Pancreas (tissue), 10 donors: ENCODE results near the gene SOS1. TPM values are rescaled to one million over a fixed set of nuclear protein-coding genes. Genes with fewer than 3 reads are reported as not detected.

ENCODE experiments used
- ATAC-seq, 4 donors: fragments of 200-7000 bp; cut with Tn5 transposase; one replicate each; pipeline versions ENCODE4 v1.8.0 to v1.9.1; 2020; ENCODE audit warnings: mild to moderate bottlenecking in 4 of 4, moderate library complexity in 4 of 4
- DNase-seq, 6 donors: peaks; one replicate each; pipeline ENCODE4 v3.0.0-alpha.2; 2020
- FAIRE-seq: peaks from 2 replicates; lab custom pipeline; 2012; peaks lifted over from hg19 to GRCh38; lab: Jason Lieb, UNC
- H3K27ac ChIP-seq, 4 donors: fragments of 200-600 bp; sonication (generic); 1 replicate in 3 of 4; 2 replicates in 1 of 4; pipeline versions ENCODE4 v1.5.0 to v1.8.0; 2020
- H3K27me3 ChIP-seq, 4 donors: fragments of 200-600 bp; one replicate each; pipeline ENCODE4 v1.8.0; 2021
- H3K36me3 ChIP-seq, 3 donors: fragments of 200-600 bp; sonication (generic) in 1 of 3; one replicate each; pipeline versions ENCODE4 v1.5.0 to v1.8.0; 2020 to 2021
- H3K4me1 ChIP-seq, 3 donors: fragments of 200-600 bp; one replicate each; pipeline ENCODE4 v1.8.0; 2021
- H3K4me3 ChIP-seq, 4 donors: fragments of 200-600 bp; sonication (generic) in 2 of 4; one replicate each; pipeline versions ENCODE4 v1.5.0 to v1.8.0; 2020 to 2021
- H3K9me3 ChIP-seq, 4 donors: fragments of 200-600 bp; one replicate each; pipeline ENCODE4 v1.8.0; 2021
- CTCF ChIP-seq, 4 donors: fragments of 200-600 bp; sonication (generic) in 3 of 4; IDR thresholded peaks; one replicate each; pipeline versions ENCODE4 v1.5.0 to v1.8.0; 2021; ENCODE audit warnings: antibody characterized with exemption in 4 of 4
- WGBS, 2 donors: extraction: QIAGEN DNeasy Blood & Tissue Kit; methylation state at CpG; one replicate each; pipeline ENCODE4 v1.1.7; 2013; 5-methylcytosine and 5-hydroxymethylcytosine counted together
- intact Hi-C, 3 donors: fragments of 100-400 bp; cut with DNase I; formaldehyde crosslinking; loops; one replicate each; pipeline versions ENCODE4 v1.11.1 to v1.14.2; 2022
- polyA plus RNA-seq, 2 donors: library from polyadenylated mRNA; stranded (reverse); fragments of 200-250 nt; gene quantifications; one replicate each; pipeline ENCODE4 v1.2.3, GENCODE V29; 2013
- total RNA-seq, 6 donors: library from RNA; stranded (reverse); fragmentation: NEBNext Ultra II Directional in 4 of 6; extraction: Animal tissue kit (Norgen Biotek cat#: 25700) in 4 of 6; gene quantifications; one replicate each; pipeline versions ENCODE4 v1.2.1 to v1.2.4, GENCODE V29; 2021 to 2023
- donor health status: healthy with polysubstance abuse.
- donor health status: DM: no; HTN: no; CAD: no; lungs with moderate emphysema.
- donor health status: DM: no; HTN: no; CAD: no.
- donor health status: control.
- donor health status: control.
- donor health status: Bipolar disorder and iron deficiency.
- donor health status: DM: yes; HTN: yes; CAD: no.
- donor health status: DM: no; HTN: no; CAD: no.
- donor health status: DM: no; HTN: no; CAD: no.
- donor health status: DM: yes; HTN: yes; CAD: no.

The SOS1 gene
- total and polyA plus RNA-seq, 8 donors: 3.2 to 22.6 (median 10.1) TPM

DNA sequence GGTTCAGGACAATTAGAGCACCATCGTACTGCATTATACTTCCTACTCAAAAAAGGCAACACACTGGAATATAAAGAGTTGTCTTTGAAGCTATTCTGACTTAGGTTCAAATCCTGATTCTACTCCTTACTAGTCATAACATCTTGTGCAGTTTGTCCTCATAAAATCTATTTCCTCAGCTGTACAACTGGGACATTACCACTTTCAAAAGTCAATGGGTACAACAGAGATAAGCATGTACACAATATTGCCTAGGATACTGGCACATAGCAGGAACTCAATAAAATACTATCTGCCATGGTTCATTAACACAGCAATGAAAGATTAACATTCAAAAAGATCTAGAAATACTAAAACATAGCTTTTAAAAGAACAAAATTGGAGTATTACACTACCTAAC is 11.3 kb downstream of the SOS1 start:
- ATAC-seq (no peak), DNase-seq (no peak), FAIRE-seq (no peak)
- 96% methylated on average over 1 of the region's 1 CpG for WGBS, 2 donors
- intact Hi-C loops: no loop called here
- Histone ChIP-seq H3K27ac (no peak overlapping the region), H3K4me1 (no peaks in the 10 kb centered on the region), H3K9me3 (no peaks in the 10 kb centered on the region), H3K36me3 (no peaks in the 10 kb centered on the region), H3K4me3 (no peak overlapping the region), H3K27me3 (no peaks in the 10 kb centered on the region)
- TF ChIP-seq CTCF (IDR thresholded peaks at IDR 0.05): no peak

- no peaks in the 10 kb centered on the region for H3K27me3 ChIP-seq
- 65 to 74% methylated on average over 1 of the region's 1 CpG for WGBS, 2 donors
- no peak overlapping the region for H3K4me3 ChIP-seq
- intact Hi-C loops: no loop called here
- no peaks in the 10 kb centered on the region for H3K36me3 ChIP-seq
- TF ChIP-seq CTCF (IDR thresholded peaks at IDR 0.05): no peak
- H3K4me1 ChIP-seq: no peaks in the 10 kb centered on the region
- FAIRE-seq: no peak
- H3K27ac ChIP-seq: no peak overlapping the region
- no peaks in the 10 kb centered on the region for H3K9me3 ChIP-seq
- no peak for DNase-seq
- no peak for ATAC-seq
Measured at GRCh38 chr2:39108377-39108776, 12.5 kb downstream of the SOS1 start.

GRCh38 chr2:39107724-39108273 is 13.1 kb downstream of the SOS1 start:
- no peak overlapping the region for H3K27ac ChIP-seq
- H3K4me1 ChIP-seq: no peaks in the 10 kb centered on the region
- H3K4me3 ChIP-seq: no peak overlapping the region
- no peak for DNase-seq
- H3K27me3 ChIP-seq: no peaks in the 10 kb centered on the region
- no peak for ATAC-seq
- intact Hi-C loops: no loop called here
- TF ChIP-seq CTCF (IDR thresholded peaks at IDR 0.05): no peak
- no peak for FAIRE-seq
- H3K36me3 ChIP-seq: no peaks in the 10 kb centered on the region
- WGBS, 2 donors: 24% methylated on average over 2 of the region's 2 CpGs
- H3K9me3 ChIP-seq: no peaks in the 10 kb centered on the region

GRCh38 chr2:39107156-39107555 is 13.7 kb downstream of the SOS1 start:
- FAIRE-seq: no peak
- DNase-seq: no peak
- no peaks in the 10 kb centered on the region for H3K4me1 ChIP-seq
- 13 to 32% methylated on average over 4 of the region's 4 CpGs for WGBS, 2 donors
- intact Hi-C loops: no loop called here
- H3K27me3 ChIP-seq: no peaks in the 10 kb centered on the region
- H3K27ac ChIP-seq: no peak overlapping the region
- no peaks in the 10 kb centered on the region for H3K9me3 ChIP-seq
- H3K4me3 ChIP-seq: no peak overlapping the region
- no peaks in the 10 kb centered on the region for H3K36me3 ChIP-seq
- no peak for TF ChIP-seq CTCF (IDR thresholded peaks at IDR 0.05)
- ATAC-seq: peak in 3 of 4 donors; percentile 37 to 62 (median 56)

DNA sequence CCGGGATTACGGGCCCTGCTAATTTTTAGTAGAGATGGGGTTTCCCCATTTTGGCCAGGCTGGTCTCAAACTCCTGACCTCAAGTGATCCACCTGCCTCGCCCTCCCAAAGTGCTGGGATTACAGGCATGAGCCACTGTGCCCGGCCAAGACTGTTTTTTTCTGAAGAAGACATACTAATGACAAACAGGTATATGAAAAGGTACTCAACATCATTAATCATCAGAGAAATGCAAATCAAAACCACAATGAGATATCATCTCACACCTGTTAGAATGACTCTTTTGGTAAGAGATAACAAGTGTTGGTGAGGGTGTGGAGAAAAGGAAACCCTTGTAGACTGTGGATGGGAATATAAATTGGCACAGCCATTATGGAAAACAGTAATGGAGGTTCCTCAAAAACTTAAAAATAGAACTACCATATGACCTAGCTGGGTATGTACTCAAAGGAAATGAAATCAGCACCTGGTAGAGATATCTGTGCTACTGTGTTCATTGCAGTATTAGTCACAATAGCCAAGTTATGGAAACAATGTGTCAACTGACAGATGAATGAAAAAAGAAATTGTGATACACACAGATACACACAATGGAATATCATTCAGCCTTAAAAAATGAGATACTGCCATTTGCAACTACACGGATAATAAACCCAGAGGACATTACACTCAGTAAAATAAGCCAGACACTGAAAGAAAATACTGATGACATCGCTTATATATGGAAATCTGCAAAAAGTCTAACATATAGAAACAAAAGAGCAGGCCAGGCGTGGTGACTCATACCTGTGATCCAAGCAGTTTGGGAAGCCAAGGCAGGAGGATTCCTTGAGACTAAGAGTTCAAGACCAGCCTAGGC is 20.8 kb downstream of the SOS1 start:
- no peaks in the 10 kb centered on the region for H3K36me3 ChIP-seq
- no peak overlapping the region for H3K4me3 ChIP-seq
- FAIRE-seq (no peak), ATAC-seq (peak in 2 of 4 donors; percentile 29 to 47), DNase-seq (no peak)
- intact Hi-C loops: no loop called here
- peaks cover 0 to 6% (median 1%) of the 10 kb centered on the region in 3 donors for H3K4me1 ChIP-seq
- WGBS, 2 donors: 96 to 97% methylated on average over 7 of the region's 7 CpGs
- H3K27ac ChIP-seq: no peak overlapping the region
- no peaks in the 10 kb centered on the region for H3K27me3 ChIP-seq
- no peaks in the 10 kb centered on the region for H3K9me3 ChIP-seq
- no peak for TF ChIP-seq CTCF (IDR thresholded peaks at IDR 0.05)
